ENCODE data around the gene GUCY2F.

DNA sequence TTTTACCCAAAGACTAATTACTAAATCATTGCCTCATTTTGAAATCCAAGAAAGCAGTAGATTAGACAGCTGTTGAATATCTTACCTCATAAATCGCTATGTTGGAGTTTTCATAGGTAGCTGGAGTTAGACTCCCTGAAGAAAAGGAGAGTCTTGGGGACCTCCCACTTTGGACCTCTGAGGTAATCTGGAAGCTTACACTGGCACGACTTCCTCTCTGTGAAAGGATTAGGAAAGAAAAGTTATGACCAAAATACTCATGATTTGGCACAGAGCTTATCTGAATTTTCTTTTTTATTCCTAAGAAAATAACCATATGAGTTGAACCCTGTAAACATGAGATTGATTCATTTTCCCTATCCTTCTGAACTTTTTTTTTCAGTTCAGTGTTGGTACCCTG is 40.6 kb downstream of the GUCY2F start:
- TF ChIP-seq, protein P1, sequence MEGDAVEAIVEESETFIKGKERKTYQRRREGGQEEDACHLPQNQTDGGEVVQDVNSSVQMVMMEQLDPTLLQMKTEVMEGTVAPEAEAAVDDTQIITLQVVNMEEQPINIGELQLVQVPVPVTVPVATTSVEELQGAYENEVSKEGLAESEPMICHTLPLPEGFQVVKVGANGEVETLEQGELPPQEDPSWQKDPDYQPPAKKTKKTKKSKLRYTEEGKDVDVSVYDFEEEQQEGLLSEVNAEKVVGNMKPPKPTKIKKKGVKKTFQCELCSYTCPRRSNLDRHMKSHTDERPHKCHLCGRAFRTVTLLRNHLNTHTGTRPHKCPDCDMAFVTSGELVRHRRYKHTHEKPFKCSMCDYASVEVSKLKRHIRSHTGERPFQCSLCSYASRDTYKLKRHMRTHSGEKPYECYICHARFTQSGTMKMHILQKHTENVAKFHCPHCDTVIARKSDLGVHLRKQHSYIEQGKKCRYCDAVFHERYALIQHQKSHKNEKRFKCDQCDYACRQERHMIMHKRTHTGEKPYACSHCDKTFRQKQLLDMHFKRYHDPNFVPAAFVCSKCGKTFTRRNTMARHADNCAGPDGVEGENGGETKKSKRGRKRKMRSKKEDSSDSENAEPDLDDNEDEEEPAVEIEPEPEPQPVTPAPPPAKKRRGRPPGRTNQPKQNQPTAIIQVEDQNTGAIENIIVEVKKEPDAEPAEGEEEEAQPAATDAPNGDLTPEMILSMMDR (IDR thresholded peaks at IDR 0.05; ENCODE audit: insufficient read depth, low read length, poor library complexity, severe bottlenecking), result no peak
- no peak for TF ChIP-seq EZH2phosphoT487 (conservative IDR thresholded peaks at IDR 0.05; ENCODE audit: low read length)
